Stimulated activated CD8-positive, alpha-beta memory T cell treated with anti-CD3 and anti-CD28 coated beads, Interleukin-12 subunit alpha, Interleukin-12 subunit beta, amount 100 ng/mL, for 1 hour (primary cell): ENCODE results near the gene MESD.
A peak's percentile ranks its signal among the peaks of the same experiment; 100 is the strongest.

Experiments used
- DNase-seq: peaks from one replicate; pipeline ENCODE4 v3.0.0-alpha.2; 2020; ENCODE audit warnings: low read depth

The MESD gene

DNA sequence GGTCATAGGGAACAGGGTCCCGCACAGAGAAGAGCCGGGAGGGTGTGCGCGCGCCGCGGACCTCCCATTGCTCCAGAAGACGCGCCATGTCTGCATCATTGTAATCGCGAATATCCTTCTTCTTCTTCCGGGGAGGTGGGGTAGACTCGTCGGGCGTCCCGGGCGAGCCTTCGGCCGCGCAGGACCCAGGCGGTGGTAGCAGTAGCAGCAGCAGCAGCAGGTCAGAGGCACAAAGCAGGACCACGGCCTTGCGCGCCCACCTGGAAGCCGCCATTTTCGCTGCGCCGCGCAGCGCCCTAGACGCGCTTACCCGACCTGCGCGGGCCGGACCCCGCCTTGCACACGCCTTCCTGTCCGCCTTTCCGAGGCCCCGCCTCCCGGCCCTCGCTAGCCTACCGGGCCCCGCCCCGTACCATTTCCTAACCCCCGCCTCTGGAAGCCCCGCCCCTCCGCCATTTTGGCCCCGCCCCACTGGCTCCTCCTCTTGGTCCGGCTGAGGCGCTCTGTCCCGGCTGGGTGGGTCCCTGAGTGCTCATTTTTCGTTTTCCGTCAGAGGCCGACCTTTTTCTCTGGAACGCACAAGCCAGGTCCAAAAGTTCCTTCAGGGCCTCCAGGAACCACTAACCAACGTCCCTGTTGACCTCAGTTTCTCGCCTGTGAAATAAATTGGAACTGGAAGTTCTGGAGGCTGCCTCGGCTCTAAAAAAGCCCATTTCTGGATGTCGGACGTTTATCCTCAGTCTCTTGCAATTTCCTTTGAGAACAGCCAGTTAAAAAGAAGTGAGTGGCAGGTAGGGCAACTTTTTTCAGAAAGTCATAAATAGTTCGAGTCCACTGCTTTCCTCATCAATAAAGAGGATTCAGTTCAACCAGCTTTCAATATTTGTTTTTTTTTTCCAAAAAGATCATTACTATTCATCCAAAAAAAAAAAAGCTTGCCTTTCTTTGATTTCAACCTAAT is at the start of gene MESD:
TSS of gene MESD (minus strand) at position 302 of the 961 bp plus-strand sequence. CDS start at position 274, 28 bp downstream.
- peak; percentile 97 for DNase-seq

DNA sequence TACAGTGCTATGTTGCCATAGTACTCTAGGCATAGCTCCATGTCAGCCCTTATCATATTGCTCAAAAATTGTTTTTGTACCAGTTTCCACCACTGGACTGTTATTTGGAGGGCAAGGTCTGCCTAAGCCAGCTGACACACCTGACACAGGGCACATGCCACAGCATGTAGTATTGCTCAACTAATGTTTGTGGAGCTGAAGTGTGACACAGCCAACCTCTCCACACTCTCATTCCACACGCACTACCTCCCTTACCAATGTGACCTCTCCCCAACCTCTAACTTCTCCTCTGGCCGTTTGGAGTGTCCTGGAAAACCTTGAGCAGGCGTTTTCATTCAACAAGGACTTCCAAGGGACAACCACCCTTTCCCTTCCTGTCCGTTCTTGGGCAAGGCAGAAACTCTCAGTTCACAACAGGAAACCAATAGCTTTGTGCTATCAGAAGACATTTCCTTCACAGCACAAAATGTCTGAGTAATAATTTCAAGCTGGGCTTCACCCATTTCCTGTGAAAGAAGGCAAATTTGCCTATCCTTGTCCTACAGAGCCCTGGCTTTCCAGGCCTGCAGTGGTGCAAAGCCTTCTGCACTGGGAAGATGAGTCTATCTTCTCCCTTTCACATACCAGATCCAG is 49.5 kb upstream of the MESD start:
- no peak for DNase-seq

DNA sequence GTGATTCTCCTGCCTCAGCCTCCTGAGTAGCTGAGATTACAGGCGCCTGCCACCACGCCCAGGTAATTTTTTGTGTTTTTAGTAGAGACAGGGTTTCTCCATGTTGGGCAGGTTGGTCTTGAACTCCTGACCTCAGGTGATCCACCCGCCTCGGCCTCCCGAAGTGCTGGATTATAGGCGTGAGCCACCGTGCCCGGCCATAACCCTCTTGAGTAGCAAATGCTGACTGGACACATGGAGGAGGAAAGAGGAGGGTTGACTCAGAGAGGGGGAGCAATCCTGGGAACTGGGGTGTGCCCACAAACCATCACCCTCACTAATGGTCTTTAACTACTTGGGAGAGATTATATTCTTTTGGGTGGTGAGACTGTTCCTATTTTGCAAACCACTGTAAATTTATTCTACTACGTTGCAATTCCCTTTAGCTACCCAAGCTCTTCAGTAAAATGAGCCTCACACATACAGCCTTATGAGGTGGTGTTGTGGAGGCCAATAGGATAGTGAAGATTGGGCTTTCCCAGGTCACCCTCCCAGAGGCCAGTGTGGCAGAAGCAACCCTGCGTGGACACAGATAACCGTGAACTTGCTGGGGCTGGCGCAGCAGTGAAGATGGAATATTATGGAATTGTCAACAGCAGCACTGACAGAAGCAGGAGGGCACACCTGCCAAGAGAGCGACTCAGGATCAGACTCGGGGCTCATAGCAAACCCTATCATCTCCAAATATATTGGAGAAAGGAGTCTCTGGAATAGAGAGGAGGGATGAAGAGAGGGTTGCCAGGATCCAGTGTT is 48.5 kb upstream of the MESD start:
- no peak for DNase-seq

DNA sequence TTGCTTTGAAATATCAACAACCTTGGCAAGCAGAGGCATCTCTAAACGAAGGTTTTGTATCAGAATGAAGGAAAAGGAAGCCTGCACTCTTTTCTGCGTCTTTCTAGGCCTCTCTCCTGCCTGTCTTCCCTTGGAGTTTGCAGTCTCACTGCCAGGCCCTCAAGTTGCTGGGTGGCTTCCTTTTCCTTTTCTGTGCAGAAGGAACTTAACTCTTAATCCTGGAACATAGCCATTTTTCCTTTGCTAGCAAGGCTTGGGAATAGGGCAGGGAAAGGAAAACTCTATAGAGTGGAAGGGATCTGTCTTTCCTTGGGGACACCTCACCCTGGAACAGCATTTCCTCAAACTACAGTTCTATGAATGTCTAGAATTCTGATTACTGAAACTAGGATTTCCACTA is 43.9 kb upstream of the MESD start:
- DNase-seq, result no peak

DNA sequence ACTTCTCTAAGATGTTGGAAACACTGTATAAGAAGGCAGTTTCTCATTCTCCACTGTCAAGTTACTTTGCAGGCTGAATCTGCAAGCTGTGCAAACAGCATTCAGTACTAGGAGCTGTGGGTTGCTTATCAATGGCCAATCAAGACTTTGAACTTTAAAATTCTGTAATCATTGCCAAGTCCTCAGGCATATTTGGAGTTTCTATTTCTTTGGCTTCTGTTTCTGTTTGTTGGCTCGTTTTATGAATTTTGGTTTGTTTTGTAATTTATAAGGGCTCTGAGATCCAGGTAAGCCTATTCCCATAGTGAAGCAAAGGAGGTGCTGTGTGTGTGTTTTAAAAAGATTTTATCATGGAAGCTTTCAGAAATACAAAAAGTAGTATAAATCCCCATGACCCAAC is 43.2 kb upstream of the MESD start:
- no peak for DNase-seq

DNA sequence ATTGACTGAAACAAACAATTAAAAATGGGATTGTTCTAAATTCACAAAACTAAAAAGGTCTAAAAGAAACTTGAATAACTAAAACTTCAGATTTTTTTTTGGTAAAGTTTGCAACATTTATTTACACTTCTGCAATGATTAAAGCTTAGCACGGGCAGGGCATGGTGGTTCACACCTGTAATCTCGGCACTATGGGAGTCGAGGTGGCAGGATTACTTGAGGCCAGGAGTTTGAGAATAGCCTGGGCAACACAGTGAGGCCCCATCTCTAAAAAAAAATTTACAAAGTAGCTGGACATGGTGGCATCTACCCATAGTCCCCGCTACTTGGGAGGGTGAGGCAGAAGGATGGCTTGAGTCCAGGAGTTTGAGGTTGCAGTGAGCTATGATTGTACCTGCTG is 42.7 kb upstream of the MESD start:
- DNase-seq, result no peak

DNA sequence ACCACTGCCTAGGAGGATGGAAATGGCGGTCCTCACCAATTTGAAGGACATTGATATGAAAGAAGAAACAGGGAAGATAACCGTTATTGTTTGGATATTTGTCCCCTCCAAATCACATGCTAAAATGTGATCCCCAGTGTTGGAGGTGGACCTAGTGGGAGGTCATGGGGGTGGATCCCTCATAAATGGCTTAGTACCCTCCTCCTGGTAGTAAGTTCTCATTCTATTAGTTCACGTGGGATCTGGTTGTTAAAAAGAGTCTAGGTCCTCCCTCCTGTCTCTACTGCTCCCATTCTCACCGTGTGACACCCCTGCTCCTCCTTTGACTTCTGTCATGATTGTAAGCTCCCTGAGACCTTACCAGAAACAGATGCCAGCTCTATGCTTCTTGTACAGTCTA is 41.6 kb upstream of the MESD start:
- no peak for DNase-seq

DNA sequence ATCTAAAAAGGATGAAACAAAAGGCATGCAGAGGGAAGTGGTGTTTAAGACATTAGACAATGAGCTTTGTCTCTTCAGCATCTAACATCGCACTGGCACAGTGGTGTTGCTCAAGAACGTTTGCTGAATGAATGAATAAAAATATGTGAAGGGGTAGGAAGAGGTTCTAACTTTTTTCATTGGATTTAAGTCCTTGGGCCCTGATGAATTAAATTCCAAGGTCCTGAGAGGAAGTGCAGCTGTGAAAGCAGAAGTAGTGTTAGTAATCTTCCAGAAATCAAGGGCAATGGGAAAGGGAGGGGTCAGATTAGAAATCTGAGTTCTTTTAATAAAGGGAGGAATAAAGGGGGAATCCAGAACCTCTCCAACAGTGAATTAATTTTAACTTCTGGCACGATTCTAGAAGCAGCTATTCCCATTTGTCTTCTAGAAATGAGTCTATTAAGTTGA is 40.7 kb upstream of the MESD start:
- no peak for DNase-seq

DNA sequence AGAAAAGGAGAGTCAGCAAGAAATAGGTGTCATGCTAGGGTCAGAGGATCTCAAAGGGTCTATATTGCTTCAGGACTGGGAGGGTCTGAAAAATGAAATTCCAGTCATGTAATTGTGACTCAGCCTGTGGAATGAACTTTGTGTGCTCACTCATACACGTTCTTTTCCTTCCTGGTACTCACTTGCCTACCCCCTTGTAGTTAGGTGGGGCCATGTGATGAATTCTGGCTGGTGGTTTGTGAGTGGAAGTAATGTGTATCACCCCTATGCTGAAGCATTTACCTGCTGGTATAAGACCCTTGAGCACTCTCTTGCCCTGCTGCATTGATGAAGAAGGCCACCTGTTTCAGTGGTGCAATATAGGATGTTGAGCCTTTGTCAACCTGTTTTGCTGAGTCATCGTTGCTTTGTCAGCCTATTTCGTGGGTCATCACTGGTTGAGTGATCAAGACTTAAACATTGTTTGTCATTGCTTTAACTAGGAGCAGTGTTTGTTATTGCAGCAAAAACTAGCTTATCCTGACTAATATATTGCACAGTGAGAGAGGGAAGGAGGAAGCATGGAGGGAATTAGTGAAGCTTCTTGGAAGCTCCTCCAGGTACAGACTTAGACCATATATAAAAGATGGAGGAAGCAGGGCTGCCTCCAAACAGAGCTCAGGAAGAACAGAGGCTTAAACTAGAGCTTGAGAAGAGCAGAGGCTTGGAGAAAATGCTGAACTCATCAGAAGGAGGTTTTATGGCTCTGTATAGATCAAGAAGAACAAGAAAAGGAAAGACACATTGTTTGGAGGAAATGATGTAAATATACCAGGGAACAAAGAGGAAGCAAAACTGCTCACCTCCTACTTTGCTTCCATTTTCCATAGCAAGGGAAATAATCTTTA is 40.0 kb upstream of the MESD start:
- DNase-seq, result no peak

DNA sequence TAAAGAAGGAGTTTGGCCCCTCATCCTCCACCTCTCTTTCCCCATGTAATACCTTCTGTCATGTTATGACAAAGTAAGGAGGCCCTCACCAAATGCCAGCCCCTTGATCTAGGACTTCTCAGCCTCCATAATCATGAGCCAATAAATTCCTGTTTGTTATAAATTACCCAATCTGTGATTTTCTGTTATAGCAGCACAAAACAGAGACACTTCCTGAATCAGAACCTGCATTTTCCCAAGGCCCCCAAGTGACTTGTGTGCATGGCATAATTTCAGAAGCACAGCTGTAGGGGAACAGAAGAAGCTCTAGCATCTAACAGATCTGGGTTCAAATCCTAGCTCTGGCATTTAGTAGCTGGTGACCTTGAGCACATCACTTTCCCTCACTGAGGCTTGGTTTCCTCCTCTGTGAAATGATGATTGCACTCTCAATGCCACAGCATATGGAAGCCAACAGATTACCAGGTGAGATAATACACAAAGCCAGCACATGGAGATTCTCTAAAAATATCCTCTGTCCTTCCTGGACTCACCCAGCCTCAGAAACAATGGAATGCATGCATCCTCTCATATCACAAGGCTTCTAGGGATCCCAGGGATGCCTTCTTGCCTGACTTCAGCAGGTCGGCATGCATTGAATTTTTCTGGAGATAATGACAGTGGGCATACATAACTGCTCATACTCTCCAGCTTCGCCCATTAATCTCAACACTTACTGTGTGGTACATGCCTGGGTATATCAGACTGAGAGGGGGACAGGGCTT is 37.4 kb upstream of the MESD start:
- DNase-seq, result no peak

DNA sequence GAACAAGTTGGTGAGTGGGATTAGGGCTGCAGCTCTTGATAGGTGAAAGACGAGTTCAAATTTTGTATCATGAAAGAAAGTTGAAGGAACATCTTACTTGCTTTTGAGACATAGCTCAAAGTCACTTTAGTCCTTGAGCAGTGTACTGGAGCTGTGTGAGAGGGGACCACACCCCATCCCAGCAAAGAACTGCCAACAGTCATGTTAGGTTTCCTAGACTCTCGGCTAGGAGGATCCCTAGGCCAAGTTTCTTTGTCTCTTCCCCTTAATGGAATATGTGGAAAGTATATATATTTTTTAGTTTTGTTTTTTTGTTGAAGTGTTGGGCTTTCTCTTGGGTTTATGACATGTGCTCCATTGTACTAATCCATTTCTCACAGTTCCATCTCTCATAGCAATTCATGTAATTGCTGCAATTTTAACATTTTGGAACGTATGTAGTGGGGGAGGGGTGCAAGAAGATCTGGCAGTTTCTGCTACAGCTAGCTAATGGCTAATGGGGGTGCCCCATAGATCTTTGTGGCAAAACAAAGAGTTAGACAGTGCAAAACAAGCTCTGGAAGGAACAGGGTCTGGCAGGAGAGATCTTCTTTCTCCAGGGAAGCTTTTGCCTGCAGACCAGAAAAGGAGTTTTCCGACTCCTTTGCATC is 36.2 kb upstream of the MESD start:
- DNase-seq, result no peak

DNA sequence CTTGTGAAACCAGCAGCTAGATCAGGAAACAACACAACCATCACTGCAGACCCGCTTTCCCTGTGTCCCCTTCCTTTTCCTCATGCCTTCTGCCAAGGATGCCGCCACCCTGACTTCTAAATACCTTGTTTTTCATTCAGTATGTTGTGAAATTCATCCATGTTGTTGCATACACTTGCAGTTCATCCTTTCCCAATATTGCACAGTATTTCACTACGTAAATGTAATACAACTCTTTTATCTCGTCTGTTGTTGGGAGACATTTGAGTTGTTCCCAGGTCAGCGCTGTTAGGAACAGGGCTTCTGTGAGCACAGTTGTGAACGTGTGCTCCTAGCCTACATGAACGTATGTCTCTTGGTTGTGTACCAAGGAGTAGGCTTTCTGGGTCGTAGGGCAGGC is 35.3 kb upstream of the MESD start:
- no peak for DNase-seq

DNA sequence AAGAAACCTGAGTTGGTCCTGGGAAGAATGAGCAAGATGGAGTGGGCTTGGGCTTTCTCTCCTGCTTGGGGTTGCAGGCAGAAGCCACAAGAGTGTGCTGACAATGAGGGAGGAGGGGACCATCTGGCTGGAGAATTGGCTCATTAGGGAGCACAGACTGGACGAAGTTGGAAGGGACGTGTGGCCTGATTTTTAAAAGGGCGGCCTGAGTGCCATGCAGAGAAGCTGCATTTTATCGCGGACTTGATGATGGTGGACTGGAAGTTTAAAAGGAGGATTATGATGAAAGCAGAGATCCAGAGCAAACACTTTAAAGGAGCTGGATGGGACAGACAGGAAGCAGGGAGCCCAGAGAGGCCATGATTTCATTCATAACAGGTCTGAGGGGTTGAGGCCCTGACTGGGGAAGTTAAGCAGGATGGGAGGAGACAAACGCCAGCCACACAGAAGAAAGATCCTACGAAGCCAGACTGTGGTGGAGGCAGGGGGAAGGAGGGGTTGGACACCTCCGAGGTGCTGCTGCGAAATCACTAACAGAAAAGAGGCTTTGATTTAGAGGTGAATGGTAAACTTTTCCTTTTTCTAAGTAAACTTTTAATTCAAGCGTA is 34.8 kb upstream of the MESD start:
- no peak for DNase-seq

DNA sequence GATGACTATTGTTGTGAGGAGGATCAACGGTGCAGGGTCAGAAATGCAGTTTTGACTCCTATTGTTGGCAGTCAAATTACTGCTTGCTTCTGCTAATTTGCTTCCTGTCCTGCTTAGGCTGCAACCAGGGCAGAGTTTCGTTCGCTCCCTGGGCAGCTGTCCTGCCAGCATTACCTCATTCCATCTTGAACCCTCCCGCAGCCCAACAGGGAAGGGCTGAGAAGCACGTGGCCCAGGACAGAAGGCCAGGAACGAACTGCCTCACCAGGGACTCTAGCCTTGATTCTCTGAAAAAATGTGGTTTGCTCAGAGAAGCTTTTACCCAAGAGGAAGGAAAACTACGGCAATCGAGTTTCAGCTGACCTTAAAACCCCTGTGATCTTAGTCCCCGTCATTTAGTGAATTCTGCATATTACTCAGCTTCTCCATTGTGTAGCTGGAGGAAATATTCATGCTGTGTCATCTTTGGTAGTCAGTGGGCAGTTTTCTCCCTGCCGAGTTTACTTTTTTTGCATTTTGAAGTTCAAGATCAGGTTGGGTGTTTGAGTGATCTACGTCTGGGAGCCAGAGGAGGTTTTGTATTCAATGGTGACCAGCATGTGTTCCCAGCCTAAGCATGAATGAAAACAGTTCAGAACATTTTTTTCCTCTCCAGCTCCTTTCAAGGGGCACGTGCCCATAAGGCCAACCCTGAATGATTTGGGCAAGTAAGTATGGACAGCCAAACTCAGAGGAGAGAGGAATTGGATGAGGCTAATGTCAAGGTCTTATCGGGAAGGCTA is 34.1 kb upstream of the MESD start:
- no peak for DNase-seq

DNA sequence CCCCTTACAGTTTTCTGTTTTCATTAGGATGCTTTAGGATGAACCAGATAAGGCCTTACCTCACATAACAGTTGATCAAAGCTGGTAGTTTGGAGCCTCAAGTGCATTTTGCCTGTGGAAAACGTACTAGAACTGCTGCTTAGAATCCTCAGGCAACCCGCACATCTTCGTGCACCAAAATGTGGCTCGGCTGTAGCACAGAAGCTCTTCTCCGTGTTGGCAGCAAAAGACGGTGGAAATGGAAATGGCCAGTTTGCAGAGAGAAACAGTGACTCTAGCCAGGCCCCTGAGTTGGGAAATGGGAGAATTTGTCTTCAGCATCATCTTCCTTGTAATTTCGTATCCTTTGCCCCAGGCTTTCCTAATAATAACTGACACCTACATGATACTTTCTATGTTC is 31.7 kb upstream of the MESD start:
- DNase-seq, result no peak

DNA sequence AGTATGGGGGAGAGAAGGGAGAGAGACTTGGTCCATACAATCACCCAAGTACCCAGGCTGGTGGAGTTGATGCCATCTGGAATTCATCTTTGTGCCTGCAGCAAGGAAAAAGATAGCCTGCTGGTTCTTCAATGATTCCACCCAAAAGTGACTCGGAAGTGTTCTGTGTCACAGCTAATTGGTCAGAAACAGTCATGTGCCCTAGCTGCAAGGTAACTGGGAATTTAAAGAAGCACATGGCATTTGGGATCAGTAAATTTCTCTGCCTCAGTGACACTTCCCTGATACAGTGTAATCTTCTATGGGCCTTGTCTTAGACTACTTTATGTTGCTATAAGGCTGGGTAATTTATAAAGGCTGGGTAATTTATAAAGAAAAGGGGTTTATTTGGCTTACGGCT is 28.6 kb upstream of the MESD start:
- no peak for DNase-seq

DNA sequence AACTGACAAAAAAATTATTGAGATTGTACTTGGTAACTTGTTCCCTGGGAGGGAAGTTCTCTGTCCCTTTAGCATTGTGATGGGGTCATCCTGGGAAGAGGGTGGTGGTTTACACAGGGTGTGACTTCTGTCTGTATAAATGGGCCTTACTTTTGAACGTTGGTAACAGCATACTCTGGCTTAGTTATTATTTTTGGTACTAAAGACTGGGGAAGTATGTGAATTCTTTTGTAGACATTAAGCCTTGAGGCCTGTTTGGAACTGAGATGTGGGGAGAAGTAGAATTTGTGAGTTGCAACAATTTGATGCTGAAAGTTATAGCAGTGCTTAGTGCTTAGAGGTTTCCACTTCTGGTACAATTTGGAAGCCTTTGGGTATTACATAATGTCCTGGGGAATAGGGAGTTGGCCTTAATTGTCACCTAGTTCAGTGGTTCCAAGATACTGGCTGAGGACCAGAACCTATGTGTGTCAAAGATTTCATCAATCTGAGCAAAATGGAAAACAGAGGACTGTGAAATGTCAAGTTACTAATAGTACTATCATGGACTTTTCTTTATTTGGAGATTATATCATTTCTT is 27.0 kb upstream of the MESD start:
- no peak for DNase-seq

DNA sequence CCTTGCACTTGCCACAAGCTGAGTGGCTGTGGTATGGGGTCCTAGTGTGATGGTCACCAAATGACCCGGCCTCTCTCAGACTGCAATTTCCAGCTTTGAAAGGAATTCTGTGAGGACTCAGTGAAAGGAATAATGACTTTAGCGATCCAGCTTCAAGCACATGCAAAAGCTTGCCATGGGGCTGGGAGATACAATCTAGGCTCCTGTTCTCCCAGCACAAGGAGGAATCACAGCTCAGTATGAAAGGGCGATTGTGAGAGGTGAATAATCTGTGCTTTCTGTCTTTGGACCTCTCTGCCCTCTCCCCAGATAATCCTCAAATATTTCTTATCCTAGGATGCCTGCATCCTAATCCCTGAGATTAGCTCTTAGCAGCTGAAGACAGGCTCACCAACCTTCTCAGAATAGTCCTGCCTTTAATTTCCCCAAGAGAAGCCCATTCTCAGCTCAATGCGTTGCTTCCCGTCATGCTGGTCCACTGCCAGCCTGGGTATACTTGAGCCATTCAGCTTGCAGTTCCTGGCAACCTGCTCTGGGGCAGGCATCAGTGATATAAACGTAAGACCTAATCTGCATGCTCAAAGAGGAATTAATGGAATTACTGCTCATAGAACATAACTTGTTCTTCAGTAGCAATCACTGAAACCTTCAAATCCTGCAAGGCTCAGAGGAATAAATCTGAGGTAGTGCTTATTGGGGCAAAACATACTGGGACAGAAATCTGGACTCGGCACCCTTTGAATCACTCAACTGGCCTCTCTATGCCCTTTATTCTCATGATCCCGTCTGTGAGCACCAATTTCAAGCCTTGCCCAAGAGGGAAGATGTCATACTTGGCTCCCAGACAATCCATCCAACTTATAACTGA is 26.2 kb upstream of the MESD start:
- DNase-seq, result no peak
